GM18870 (cell line): ENCODE measurements around the gene BEST2.

Experiments
- ATAC-seq: cut with Tn5 transposase; IDR thresholded peaks from one replicate; pipeline ENCODE4 v1.9.1; 2021; ENCODE audit warnings: moderate library complexity; ENCODE audit not compliant: unreplicated experiment

Gene BEST2

GRCh38 chr19:12785431-12786031 is 33.9 kb downstream of the BEST2 start:
- no peak for ATAC-seq

- ATAC-seq: no peak
These were observed 34.7 kb downstream of the BEST2 start for GRCh38 chr19:12786141-12786870.

GRCh38 chr19:12786952-12787351 is 35.4 kb downstream of the BEST2 start:
- no peak for ATAC-seq

GRCh38 chr19:12787458-12787857 is 35.9 kb downstream of the BEST2 start:
- no peak for ATAC-seq

- no peak for ATAC-seq
These were observed 36.6 kb downstream of the BEST2 start for GRCh38 chr19:12788042-12788681.

GRCh38 chr19:12788682-12789097 is 37.1 kb downstream of the BEST2 start:
- ATAC-seq: no peak

GRCh38 chr19:12789098-12789903 is 37.7 kb downstream of the BEST2 start:
- no peak for ATAC-seq

GRCh38 chr19:12789904-12790619 is 38.5 kb downstream of the BEST2 start:
- no peak for ATAC-seq

GRCh38 chr19:12790628-12791344 is 39.2 kb downstream of the BEST2 start:
- no peak for ATAC-seq

- peak; percentile 27 for ATAC-seq
These were observed 39.9 kb downstream of the BEST2 start, which contains the start of gene JUNB for GRCh38 chr19:12791345-12792050. TSS of gene JUNB (plus strand) at chr19:12791486. CDS start at chr19:12791772, 286 bp downstream.

- ATAC-seq: no peak
These were observed 40.7 kb downstream of the BEST2 start for GRCh38 chr19:12792051-12792852.

GRCh38 chr19:12792853-12793289 is 41.3 kb downstream of the BEST2 start:
- ATAC-seq: no peak

GRCh38 chr19:12793290-12794195 is 42.0 kb downstream of the BEST2 start:
- no peak for ATAC-seq

- no peak for ATAC-seq
These were observed 42.8 kb downstream of the BEST2 start for GRCh38 chr19:12794196-12794941.

GRCh38 chr19:12794971-12795381 is 43.4 kb downstream of the BEST2 start:
- no peak for ATAC-seq

- ATAC-seq: no peak
These were observed 44.8 kb downstream of the BEST2 start for GRCh38 chr19:12796146-12797071.
